Stimulated activated CD4-positive, alpha-beta T cell treated with anti-CD3 and anti-CD28 coated beads, Interleukin-4, amount 100 ng/mL, for 1 hour (primary cell): Measurements from ENCODE around the gene CFAP251.
"Not testable (repeated sequence)": the region's sequence is repeated elsewhere in the genome, so short reads cannot be mapped to it uniquely, and the experiment has no call there.

ENCODE experiments used
- DNase-seq: peaks from one replicate; pipeline ENCODE4 v3.0.0-alpha.2; 2020

Gene CFAP251

GRCh38 chr12:121980892-121981272 is 62.5 kb downstream of the CFAP251 start:
- DNase-seq: no peak

- no peak for DNase-seq
These were observed 63.1 kb downstream of the CFAP251 start for GRCh38 chr12:121981456-121981855.

- DNase-seq: no peak
These were observed 64.6 kb downstream of the CFAP251 start for GRCh38 chr12:121982950-121983349.

- DNase-seq: no peak
These were observed 65.3 kb downstream of the CFAP251 start for GRCh38 chr12:121983536-121984210.

- DNase-seq: no peak
These were observed 68.3 kb downstream of the CFAP251 start for GRCh38 chr12:121986489-121987245.

GRCh38 chr12:121988519-121988918 is 70.1 kb downstream of the CFAP251 start:
- not testable (repeated sequence) for DNase-seq

GRCh38 chr12:121989276-121990113 is 71.1 kb downstream of the CFAP251 start:
- no peak for DNase-seq

- DNase-seq: no peak
These were observed 71.8 kb downstream of the CFAP251 start for GRCh38 chr12:121990114-121990647.

GRCh38 chr12:121990692-121991603 is 72.6 kb downstream of the CFAP251 start:
- DNase-seq: no peak

GRCh38 chr12:121992059-121992879 is 73.9 kb downstream of the CFAP251 start:
- peak; percentile 57 for DNase-seq

GRCh38 chr12:121996050-121996944 is 77.9 kb downstream of the CFAP251 start:
- DNase-seq: no peak

- DNase-seq: no peak
These were observed 78.7 kb downstream of the CFAP251 start for GRCh38 chr12:121996945-121997612.

GRCh38 chr12:122001466-122002209 is 83.2 kb downstream of the CFAP251 start:
- no peak for DNase-seq

- DNase-seq: no peak
These were observed 85.5 kb downstream of the CFAP251 start for GRCh38 chr12:122003651-122004611.

GRCh38 chr12:122004633-122005071 is 86.3 kb downstream of the CFAP251 start:
- no peak for DNase-seq

- no peak for DNase-seq
These were observed 86.9 kb downstream of the CFAP251 start for GRCh38 chr12:122005252-122005776.
